ENCODE measurements around the gene CCS. TPM values are rescaled to one million over a fixed set of nuclear protein-coding genes. Genes with fewer than 3 reads are reported as not detected.
A peak's percentile ranks its signal among the peaks of the same experiment; 100 is the strongest.

The CCS gene
- total and polyA plus RNA-seq, 9 of the 15 experiments (the other 6 are each of a cell fraction or from before 2014, with no cell fraction given), result 1.1 to 46.6 (median 26.8) TPM

- no peak for TF ChIP-seq HES1 (IDR thresholded peaks at IDR 0.05; ENCODE audit: low read depth)
- TF ChIP-seq ELF1 (tag; IDR thresholded peaks at IDR 0.05), result peak; percentile 60; the same call in 1 of the 2 replicates
- no peak for TF ChIP-seq RAD21 (CRISPR knock-in tag; conservative IDR thresholded peaks at IDR 0.05 in 1 of 2, IDR thresholded peaks at IDR 0.05 in 1 of 2)
- no peak for TF ChIP-seq KDM1A (IDR thresholded peaks at IDR 0.05)
- TF ChIP-seq L3MBTL2 (IDR thresholded peaks at IDR 0.05), result no peak
- no peak for TF ChIP-seq ZNF830 (CRISPR knock-in tag; IDR thresholded peaks at IDR 0.05)
- peak; percentile 70 for TF ChIP-seq CHD1 (IDR thresholded peaks at IDR 0.05; ENCODE audit: low read length)
- no peak for TF ChIP-seq SREBF2 (CRISPR knock-in tag; IDR thresholded peaks at IDR 0.05)
- TF ChIP-seq, protein P1, sequence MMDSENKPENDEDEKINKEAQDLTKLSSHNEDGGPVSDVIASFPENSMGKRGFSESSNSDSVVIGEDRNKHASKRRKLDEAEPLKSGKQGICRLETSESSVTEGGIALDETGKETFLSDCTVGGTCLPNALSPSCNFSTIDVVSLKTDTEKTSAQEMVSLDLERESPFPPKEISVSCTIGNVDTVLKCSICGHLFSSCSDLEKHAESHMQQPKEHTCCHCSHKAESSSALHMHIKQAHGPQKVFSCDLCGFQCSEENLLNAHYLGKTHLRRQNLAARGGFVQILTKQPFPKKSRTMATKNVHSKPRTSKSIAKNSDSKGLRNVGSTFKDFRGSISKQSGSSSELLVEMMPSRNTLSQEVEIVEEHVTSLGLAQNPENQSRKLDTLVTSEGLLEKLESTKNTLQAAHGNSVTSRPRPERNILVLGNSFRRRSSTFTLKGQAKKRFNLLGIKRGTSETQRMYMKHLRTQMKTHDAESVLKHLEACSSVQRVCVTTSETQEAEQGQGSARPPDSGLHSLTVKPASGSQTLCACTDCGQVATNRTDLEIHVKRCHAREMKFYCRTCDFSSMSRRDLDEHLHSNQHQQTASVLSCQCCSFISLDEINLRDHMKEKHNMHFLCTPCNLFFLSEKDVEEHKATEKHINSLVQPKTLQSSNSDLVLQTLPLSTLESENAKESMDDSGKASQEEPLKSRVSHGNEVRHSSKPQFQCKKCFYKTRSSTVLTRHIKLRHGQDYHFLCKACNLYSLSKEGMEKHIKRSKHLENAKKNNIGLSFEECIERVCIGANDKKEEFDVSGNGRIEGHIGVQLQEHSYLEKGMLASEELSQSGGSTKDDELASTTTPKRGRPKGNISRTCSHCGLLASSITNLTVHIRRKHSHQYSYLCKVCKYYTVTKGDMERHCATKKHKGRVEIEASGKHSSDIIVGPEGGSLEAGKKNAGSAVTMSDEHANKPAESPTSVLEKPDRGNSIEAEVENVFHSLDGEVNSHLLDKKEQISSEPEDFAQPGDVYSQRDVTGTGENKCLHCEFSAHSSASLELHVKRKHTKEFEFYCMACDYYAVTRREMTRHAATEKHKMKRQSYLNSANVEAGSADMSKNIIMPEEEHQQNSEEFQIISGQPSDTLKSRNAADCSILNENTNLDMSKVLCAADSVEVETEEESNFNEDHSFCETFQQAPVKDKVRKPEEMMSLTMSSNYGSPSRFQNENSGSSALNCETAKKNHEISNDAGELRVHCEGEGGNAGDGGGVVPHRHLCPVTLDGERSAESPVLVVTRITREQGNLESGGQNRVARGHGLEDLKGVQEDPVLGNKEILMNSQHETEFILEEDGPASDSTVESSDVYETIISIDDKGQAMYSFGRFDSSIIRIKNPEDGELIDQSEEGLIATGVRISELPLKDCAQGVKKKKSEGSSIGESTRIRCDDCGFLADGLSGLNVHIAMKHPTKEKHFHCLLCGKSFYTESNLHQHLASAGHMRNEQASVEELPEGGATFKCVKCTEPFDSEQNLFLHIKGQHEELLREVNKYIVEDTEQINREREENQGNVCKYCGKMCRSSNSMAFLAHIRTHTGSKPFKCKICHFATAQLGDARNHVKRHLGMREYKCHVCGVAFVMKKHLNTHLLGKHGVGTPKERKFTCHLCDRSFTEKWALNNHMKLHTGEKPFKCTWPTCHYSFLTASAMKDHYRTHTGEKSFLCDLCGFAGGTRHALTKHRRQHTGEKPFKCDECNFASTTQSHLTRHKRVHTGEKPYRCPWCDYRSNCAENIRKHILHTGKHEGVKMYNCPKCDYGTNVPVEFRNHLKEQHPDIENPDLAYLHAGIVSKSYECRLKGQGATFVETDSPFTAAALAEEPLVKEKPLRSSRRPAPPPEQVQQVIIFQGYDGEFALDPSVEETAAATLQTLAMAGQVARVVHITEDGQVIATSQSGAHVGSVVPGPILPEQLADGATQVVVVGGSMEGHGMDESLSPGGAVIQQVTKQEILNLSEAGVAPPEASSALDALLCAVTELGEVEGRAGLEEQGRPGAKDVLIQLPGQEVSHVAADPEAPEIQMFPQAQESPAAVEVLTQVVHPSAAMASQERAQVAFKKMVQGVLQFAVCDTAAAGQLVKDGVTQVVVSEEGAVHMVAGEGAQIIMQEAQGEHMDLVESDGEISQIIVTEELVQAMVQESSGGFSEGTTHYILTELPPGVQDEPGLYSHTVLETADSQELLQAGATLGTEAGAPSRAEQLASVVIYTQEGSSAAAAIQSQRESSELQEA (IDR thresholded peaks at IDR 0.05; ENCODE audit: low read depth), result no peak
- TF ChIP-seq ZNF263 (CRISPR knock-in tag; IDR thresholded peaks at IDR 0.05; ENCODE audit: borderline replicate concordance), result peak; percentile 10; the same call in 1 of the 2 replicates
- TF ChIP-seq, protein P2, sequence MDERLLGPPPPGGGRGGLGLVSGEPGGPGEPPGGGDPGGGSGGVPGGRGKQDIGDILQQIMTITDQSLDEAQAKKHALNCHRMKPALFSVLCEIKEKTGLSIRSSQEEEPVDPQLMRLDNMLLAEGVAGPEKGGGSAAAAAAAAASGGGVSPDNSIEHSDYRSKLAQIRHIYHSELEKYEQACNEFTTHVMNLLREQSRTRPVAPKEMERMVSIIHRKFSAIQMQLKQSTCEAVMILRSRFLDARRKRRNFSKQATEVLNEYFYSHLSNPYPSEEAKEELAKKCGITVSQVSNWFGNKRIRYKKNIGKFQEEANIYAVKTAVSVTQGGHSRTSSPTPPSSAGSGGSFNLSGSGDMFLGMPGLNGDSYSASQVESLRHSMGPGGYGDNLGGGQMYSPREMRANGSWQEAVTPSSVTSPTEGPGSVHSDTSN (CRISPR knock-in tag; IDR thresholded peaks at IDR 0.05; ENCODE audit: low read depth), result no peak
- TF ChIP-seq, protein P2 (tag; conservative IDR thresholded peaks at IDR 0.05; ENCODE audit: low read depth), result no peak
- TF ChIP-seq ARHGAP35 (IDR thresholded peaks at IDR 0.05; ENCODE audit: partially characterized antibody), result no peak
- TF ChIP-seq FOXP4 (CRISPR knock-in tag; IDR thresholded peaks at IDR 0.05; ENCODE audit: borderline replicate concordance), result no peak
Observed at GRCh38 chr11:66639066-66639813, 46.3 kb downstream of the CCS start (continued).
